HTR-8/SVneo (cell line): ENCODE measurements around the gene PITRM1.

ENCODE experiments used
- DNase-seq: peaks from one replicate; pipeline ENCODE4 v3.0.0; 2011; ENCODE audit warnings: low spot score, mixed read lengths; ENCODE audit not compliant: insufficient read length
- FAIRE-seq: peaks from 2 replicates; lab custom pipeline; 2011; peaks lifted over from hg19 to GRCh38; lab: Jason Lieb, UNC

The PITRM1 gene

DNA sequence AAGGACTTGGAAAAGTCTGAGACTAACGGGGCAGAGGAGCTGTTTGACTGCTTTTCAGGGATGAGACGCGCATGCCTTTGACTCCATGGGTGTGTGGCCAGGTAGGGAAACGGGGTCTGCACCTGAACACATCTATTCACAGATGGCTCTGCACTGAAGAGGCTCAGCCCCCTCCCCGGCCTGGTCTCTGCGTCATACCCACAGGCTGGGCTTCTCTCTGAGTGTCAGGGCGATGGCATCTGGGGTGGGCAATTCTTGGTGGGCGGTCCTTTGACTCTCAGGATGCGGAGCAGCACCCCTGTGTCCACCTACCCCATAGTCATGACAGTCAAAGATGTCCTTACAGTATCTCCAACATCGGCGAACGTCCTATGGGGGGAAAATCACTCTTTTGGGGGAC lies 82.2 kb downstream of the PITRM1 start:
- no peak for FAIRE-seq

More for the DNA sequence above, 82.2 kb downstream of the PITRM1 start:
- DNase-seq: no peak
